Lower leg skin (tissue), 3 donors: ENCODE results near the gene RACK1.

Source experiments
- POLR2A ChIP-seq, 2 donors: fragments of 450-650 bp; IDR thresholded peaks; one replicate each; pipeline ENCODE4 v1.6.1; 2016 to 2017; ENCODE audit warnings: antibody characterized with exemption in 2 of 2, mild to moderate bottlenecking in 1 of 2, moderate library complexity in 1 of 2
- TF ChIP-seq, protein P1 (sequence below), 3 donors: fragments of 450-650 bp; IDR thresholded peaks; one replicate each; pipeline ENCODE4 v1.5.1; 2016; ENCODE audit warnings: antibody characterized with exemption in 3 of 3, mild to moderate bottlenecking in 3 of 3, moderate library complexity in 2 of 3

DNA sequence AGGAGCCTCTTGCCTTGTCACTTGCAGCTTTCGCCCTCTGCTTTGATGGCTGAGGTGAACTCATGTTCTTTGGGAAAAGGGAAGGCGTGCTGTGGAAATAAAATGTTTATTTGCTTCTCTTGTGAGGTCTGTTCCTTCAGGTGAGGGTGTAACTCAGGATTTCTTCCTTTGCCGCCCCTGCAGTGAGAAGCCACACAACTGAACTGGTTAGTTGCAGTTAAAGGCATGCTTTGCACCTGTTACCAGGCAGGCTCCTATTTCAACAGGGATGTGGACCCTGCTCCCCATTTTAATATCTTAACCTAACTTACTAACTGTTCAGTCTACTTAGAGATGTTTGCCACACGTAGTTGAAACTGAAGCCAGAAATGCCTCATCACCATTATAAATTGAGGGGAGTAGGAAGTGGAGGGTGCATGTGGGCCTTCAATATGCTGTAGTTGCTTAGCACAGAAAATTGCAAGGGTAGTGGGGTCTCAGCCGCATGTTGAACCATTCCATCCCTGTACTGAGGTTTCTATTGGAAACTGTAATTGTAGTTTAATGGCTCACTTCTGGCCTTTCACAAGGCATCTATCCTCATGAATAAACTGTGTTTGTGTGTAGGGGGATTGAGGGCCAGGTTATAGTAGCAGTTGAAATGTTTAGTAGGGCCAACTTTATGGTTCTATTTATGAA, 7.9 kb downstream of the RACK1 start:
- TF ChIP-seq, protein P1, sequence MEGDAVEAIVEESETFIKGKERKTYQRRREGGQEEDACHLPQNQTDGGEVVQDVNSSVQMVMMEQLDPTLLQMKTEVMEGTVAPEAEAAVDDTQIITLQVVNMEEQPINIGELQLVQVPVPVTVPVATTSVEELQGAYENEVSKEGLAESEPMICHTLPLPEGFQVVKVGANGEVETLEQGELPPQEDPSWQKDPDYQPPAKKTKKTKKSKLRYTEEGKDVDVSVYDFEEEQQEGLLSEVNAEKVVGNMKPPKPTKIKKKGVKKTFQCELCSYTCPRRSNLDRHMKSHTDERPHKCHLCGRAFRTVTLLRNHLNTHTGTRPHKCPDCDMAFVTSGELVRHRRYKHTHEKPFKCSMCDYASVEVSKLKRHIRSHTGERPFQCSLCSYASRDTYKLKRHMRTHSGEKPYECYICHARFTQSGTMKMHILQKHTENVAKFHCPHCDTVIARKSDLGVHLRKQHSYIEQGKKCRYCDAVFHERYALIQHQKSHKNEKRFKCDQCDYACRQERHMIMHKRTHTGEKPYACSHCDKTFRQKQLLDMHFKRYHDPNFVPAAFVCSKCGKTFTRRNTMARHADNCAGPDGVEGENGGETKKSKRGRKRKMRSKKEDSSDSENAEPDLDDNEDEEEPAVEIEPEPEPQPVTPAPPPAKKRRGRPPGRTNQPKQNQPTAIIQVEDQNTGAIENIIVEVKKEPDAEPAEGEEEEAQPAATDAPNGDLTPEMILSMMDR (IDR thresholded peaks at IDR 0.05) = no peak
- TF ChIP-seq POLR2A (IDR thresholded peaks at IDR 0.05) = no peak
